ENCODE data around the gene DUS2. TPM values are rescaled to one million over a fixed set of nuclear protein-coding genes. Genes with fewer than 3 reads are reported as not detected.
"Not testable (repeated sequence)": the region's sequence is repeated elsewhere in the genome, so short reads cannot be mapped to it uniquely, and the experiment has no call there.

Gene DUS2
- total RNA-seq, 4 donors from 2014 or later, result 9.2 to 13.1 (median 11.2) TPM

GRCh38 chr16:67992661-67993206 is 30.4 kb upstream of the DUS2 start:
- H3K27me3 ChIP-seq, result no peaks in the 10 kb centered on the region
- in situ Hi-C loops (cut with MboI; ENCODE audit: low pct_ligation_motif_present in 1 of 4, low pct_unique_long_range_greater_than_20kb in 1 of 4, low sequenced_read_pairs in 3 of 4) (loop anchor here in 1 of 4 donors (10.0 kb wide), 1 partner anchor 52 kb away; no protein-coding TSS in a partner anchor), intact Hi-C loops (cut with DNase I; ENCODE audit: low total_unique reads) (loop anchor here (1.0 kb wide), 1 partner anchor 48 kb away; no protein-coding TSS in a partner anchor)
- 69% methylated on average over 16 of the region's 20 CpGs; no CpG with 5 or more reads in 1 of the 2 donors for WGBS, 2 donors (ENCODE audit: low coverage in 1 of 2)
- H3K4me1 ChIP-seq, result peaks cover 5 to 12% (median 8%) of the 10 kb centered on the region in 4 donors
- no peaks in the 10 kb centered on the region for H3K36me3 ChIP-seq
- no peak for DNase-seq
- H3K27ac ChIP-seq, result peak overlapping the region in 2 of 4 donors; percentile 68 to 71
- no peak overlapping the region for H3K4me3 ChIP-seq
- H3K9me3 ChIP-seq, result no peaks in the 10 kb centered on the region
- TF ChIP-seq CTCF (IDR thresholded peaks at IDR 0.05), result no peak
- TF ChIP-seq POLR2A (IDR thresholded peaks at IDR 0.05), result no peak
- TF ChIP-seq POLR2AphosphoS5 (IDR thresholded peaks at IDR 0.05), result no peak
- TF ChIP-seq EP300 (IDR thresholded peaks at IDR 0.05; ENCODE audit: low read depth), result no peak

- no peaks in the 10 kb centered on the region for H3K36me3 ChIP-seq
- DNase-seq, result peak; percentile 86
- no peak for TF ChIP-seq POLR2AphosphoS5 (IDR thresholded peaks at IDR 0.05)
- peak; percentile 16 for TF ChIP-seq POLR2A (IDR thresholded peaks at IDR 0.05)
- peak; percentile 94 to 100 (median 99) for TF ChIP-seq CTCF (IDR thresholded peaks at IDR 0.05)
- peak overlapping the region in 3 of 4 donors; percentile 17 to 43 (median 21) for H3K4me3 ChIP-seq
- peaks cover 5 to 12% (median 8%) of the 10 kb centered on the region in 4 donors for H3K4me1 ChIP-seq
- 24% methylated on average over 22 of the region's 39 CpGs; no CpG with 5 or more reads in 1 of the 2 donors for WGBS, 2 donors (ENCODE audit: low coverage in 1 of 2)
- H3K9me3 ChIP-seq, result no peaks in the 10 kb centered on the region
- H3K27ac ChIP-seq, result peak overlapping the region; percentile 55 to 71 (median 62)
- H3K27me3 ChIP-seq, result no peaks in the 10 kb centered on the region
- intact Hi-C loops (cut with DNase I; ENCODE audit: low total_unique reads), result loop anchor here (1.0 kb wide), 1 partner anchor 47 kb away; no protein-coding TSS in a partner anchor
- in situ Hi-C loops (cut with MboI; ENCODE audit: low pct_ligation_motif_present in 1 of 4, low pct_unique_long_range_greater_than_20kb in 1 of 4, low sequenced_read_pairs in 3 of 4), result loop anchor here in 1 of 4 donors (10.0 kb wide), 1 partner anchor 51 kb away; no protein-coding TSS in a partner anchor
Measured at GRCh38 chr16:67993207-67994039, 29.7 kb upstream of the DUS2 start.

GRCh38 chr16:67994040-67994408 is 29.1 kb upstream of the DUS2 start:
- intact Hi-C loops (cut with DNase I; ENCODE audit: low total_unique reads); H3K9me3 ChIP-seq; H3K36me3 ChIP-seq; H3K27me3 ChIP-seq; DNase-seq: not testable (repeated sequence)
- in situ Hi-C loops (cut with MboI; ENCODE audit: low pct_ligation_motif_present in 1 of 4, low pct_unique_long_range_greater_than_20kb in 1 of 4, low sequenced_read_pairs in 3 of 4), result loop anchor here in 1 of 4 donors (10.0 kb wide), 1 partner anchor 51 kb away; no protein-coding TSS in a partner anchor
- Histone ChIP-seq H3K4me1 (peaks cover 5 to 12% (median 8%) of the 10 kb centered on the region in 4 donors), H3K27ac (peak overlapping the region; percentile 55 to 71 (median 62)), H3K4me3 (peak overlapping the region in 1 of 4 donors; percentile 43)
- WGBS, 2 donors (ENCODE audit: low coverage in 1 of 2), result 73% methylated on average over 5 of the region's 6 CpGs; no CpG with 5 or more reads in 1 of the 2 donors

GRCh38 chr16:67995423-67995822 is 27.7 kb upstream of the DUS2 start:
- Histone ChIP-seq H3K4me1 (peaks cover 5 to 17% (median 8%) of the 10 kb centered on the region in 4 donors), H3K4me3 (no peak overlapping the region), H3K27me3 (no peaks in the 10 kb centered on the region), H3K9me3 (no peaks in the 10 kb centered on the region), H3K36me3 (no peaks in the 10 kb centered on the region), H3K27ac (no peak overlapping the region)
- no peak for TF ChIP-seq CTCF (IDR thresholded peaks at IDR 0.05)
- no peak for TF ChIP-seq POLR2A (IDR thresholded peaks at IDR 0.05)
- no peak for TF ChIP-seq POLR2AphosphoS5 (IDR thresholded peaks at IDR 0.05)
- no peak for TF ChIP-seq EP300 (IDR thresholded peaks at IDR 0.05; ENCODE audit: low read depth)
- intact Hi-C loops (cut with DNase I; ENCODE audit: low total_unique reads) (no loop called here), in situ Hi-C loops (cut with MboI; ENCODE audit: low pct_ligation_motif_present in 1 of 4, low pct_unique_long_range_greater_than_20kb in 1 of 4, low sequenced_read_pairs in 3 of 4) (loop anchor here in 1 of 4 donors (10.0 kb wide), 1 partner anchor 49 kb away; no protein-coding TSS in a partner anchor)
- DNase-seq, result no peak
- WGBS, 2 donors (ENCODE audit: low coverage in 1 of 2), result 52% methylated on average over 5 of the region's 5 CpGs; no CpG with 5 or more reads in 1 of the 2 donors
